Dermis lymphatic vessel endothelial cell (primary cell): ENCODE measurements around the gene BUB1B. TPM values are rescaled to one million over a fixed set of nuclear protein-coding genes. Genes with fewer than 3 reads are reported as not detected.

Experiments
- total RNA-seq: library from RNA; depleted of rRNA; stranded (reverse); fragments of >200 nt; gene quantifications from 2 replicates; pipeline ENCODE4 v1.2.1, GENCODE V29; 2014

The BUB1B gene, protein sequence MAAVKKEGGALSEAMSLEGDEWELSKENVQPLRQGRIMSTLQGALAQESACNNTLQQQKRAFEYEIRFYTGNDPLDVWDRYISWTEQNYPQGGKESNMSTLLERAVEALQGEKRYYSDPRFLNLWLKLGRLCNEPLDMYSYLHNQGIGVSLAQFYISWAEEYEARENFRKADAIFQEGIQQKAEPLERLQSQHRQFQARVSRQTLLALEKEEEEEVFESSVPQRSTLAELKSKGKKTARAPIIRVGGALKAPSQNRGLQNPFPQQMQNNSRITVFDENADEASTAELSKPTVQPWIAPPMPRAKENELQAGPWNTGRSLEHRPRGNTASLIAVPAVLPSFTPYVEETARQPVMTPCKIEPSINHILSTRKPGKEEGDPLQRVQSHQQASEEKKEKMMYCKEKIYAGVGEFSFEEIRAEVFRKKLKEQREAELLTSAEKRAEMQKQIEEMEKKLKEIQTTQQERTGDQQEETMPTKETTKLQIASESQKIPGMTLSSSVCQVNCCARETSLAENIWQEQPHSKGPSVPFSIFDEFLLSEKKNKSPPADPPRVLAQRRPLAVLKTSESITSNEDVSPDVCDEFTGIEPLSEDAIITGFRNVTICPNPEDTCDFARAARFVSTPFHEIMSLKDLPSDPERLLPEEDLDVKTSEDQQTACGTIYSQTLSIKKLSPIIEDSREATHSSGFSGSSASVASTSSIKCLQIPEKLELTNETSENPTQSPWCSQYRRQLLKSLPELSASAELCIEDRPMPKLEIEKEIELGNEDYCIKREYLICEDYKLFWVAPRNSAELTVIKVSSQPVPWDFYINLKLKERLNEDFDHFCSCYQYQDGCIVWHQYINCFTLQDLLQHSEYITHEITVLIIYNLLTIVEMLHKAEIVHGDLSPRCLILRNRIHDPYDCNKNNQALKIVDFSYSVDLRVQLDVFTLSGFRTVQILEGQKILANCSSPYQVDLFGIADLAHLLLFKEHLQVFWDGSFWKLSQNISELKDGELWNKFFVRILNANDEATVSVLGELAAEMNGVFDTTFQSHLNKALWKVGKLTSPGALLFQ
- 4.6 and 5.1 TPM in 2 replicates for total RNA-seq

GRCh38 chr15:40160689-40161688 lies at the start of gene BUB1B:
Gene BUB1B (plus strand): TSS chr15:40161069. CDS start chr15:40161221, 152 bp downstream.

DNA sequence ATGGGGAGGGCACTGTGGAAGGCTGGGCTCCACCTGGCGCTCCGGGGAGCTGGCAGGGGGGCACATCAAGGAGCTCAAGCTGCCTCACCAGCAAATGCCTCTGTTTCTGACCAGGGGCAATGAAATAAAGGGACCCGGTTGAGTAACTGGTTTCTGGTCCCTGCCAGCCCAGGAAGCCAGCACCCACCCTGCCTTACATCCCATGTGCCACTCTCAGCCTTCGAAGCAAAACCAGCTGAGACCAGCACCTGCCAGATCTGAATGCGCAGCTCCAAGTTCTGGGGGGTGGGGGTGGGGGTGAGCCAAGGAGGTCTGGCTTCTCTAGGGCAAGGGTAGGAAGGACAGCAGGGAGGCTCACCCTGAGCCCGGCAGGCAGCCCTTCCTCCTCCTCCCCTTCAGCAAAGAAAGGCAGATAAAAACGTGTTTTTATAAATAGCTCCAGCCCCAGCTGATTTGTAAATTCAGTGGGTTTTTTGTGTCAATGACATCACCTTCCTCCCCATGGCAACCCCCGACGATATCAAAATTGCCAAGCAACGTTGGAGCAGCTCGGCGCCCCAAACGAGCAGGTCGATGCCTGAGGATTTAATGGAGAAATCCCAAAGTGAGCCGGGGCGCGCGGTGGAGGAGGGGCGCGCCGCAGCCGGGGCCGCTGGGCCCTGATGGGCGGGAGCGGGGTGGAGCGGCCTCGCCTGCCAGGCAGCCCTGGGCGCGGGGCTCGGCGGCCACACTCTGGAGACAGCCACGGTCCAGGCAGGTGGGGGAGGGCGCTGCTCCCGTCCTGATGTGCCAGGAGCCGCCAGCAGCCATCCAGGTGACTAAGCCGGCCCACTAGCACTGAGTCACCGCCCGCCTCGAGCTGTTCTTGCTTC lies 77.9 kb downstream of the BUB1B start, which contains the start of gene PAK6:
Gene PAK6 (plus strand): TSS at position 532 of the 872 bp plus-strand sequence. CDS start 25,723 bp downstream, outside the sequence.

Other genes starting within 250 kb of the BUB1B start
- 7.4 and 8.0 TPM in 2 replicates for gene GPR176, start 240.8 kb upstream of the BUB1B start, total RNA-seq
- 25.2 and 28.9 TPM in 2 replicates for gene EIF2AK4, start 227.0 kb upstream of the BUB1B start, total RNA-seq
- gene SRP14, start 121.9 kb upstream of the BUB1B start, total RNA-seq, result 153 and 183 TPM in 2 replicates
- gene BMF, start 52.2 kb upstream of the BUB1B start, total RNA-seq, result 4.3 and 5.4 TPM in 2 replicates
- gene PAK6, start 78.0 kb downstream of the BUB1B start, total RNA-seq, result not detected in 2 replicates
- not detected in 2 replicates for gene ANKRD63, start 122.0 kb downstream of the BUB1B start, total RNA-seq
- gene PLCB2, start 146.9 kb downstream of the BUB1B start, total RNA-seq, result 0.11 TPM in 1 of 2 replicates, not detected in the other
- gene INAFM2, start 162.6 kb downstream of the BUB1B start, total RNA-seq, result 17.6 and 28.2 TPM in 2 replicates
- gene CCDC9B, start 179.9 kb downstream of the BUB1B start, total RNA-seq, result 11.8 and 12.4 TPM in 2 replicates
- not detected in 2 replicates for gene PHGR1, start 190.0 kb downstream of the BUB1B start, total RNA-seq
- gene DISP2, start 197.2 kb downstream of the BUB1B start, total RNA-seq, result under 0.01 and 0.09 TPM in 2 replicates
- gene KNSTRN, start 221.7 kb downstream of the BUB1B start, total RNA-seq, result 11.2 and 12.3 TPM in 2 replicates
- 28.6 and 38.5 TPM in 2 replicates for gene IVD, start 244.7 kb downstream of the BUB1B start, total RNA-seq